ENCODE data around the gene KIR2DL4.
"Not testable (repeated sequence)": the region's sequence is repeated elsewhere in the genome, so short reads cannot be mapped to it uniquely, and the experiment has no call there.

The KIR2DL4 gene

GRCh38 chr19:54805665-54806515 is 2.5 kb downstream of the KIR2DL4 start:
- DNase-seq, result no peak

GRCh38 chr19:54806516-54806838 is 3.1 kb downstream of the KIR2DL4 start:
- no peak for DNase-seq

DNA sequence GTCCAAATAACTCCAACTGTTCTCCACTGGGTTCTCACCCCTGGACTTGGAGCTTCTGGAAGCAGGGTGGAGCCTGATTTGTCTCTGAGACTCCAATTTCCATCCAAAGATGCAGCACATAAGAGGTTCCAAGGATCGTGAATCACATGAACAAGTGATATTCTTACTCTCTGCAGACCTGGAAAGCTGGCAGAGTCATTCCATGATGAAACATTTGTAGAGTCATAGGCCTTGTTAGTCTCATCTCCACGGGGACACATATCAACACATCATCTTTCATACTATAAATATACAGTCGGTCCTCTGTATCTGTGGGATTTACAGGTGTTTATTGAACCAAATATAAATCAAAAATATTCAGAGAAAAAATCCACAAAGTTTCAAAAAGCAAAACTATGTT is 11.2 kb downstream of the KIR2DL4 start:
- not testable (repeated sequence) for DNase-seq

DNA sequence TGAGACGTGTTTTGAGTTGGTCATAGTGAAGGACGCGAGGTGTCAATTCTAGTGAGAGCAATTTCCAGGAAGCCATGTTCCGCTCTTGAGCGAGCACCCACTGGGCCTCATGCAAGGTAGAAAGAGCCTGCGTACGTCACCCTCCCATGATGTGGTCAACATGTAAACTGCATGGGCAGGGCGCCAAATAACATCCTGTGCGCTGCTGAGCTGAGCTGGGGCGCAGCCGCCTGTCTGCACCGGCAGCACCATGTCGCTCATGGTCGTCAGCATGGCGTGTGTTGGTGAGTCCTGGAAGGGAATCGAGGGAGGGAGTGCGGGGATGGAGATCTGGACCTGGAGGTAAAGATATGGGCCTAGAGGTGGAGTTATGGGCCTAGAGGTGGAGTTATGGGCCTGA is 12.8 kb downstream of the KIR2DL4 start, which contains the start of gene KIR3DL1:
TSS of gene KIR3DL1 (plus strand) at position 218 of the 400 bp plus-strand sequence.
- not testable (repeated sequence) for DNase-seq

DNA sequence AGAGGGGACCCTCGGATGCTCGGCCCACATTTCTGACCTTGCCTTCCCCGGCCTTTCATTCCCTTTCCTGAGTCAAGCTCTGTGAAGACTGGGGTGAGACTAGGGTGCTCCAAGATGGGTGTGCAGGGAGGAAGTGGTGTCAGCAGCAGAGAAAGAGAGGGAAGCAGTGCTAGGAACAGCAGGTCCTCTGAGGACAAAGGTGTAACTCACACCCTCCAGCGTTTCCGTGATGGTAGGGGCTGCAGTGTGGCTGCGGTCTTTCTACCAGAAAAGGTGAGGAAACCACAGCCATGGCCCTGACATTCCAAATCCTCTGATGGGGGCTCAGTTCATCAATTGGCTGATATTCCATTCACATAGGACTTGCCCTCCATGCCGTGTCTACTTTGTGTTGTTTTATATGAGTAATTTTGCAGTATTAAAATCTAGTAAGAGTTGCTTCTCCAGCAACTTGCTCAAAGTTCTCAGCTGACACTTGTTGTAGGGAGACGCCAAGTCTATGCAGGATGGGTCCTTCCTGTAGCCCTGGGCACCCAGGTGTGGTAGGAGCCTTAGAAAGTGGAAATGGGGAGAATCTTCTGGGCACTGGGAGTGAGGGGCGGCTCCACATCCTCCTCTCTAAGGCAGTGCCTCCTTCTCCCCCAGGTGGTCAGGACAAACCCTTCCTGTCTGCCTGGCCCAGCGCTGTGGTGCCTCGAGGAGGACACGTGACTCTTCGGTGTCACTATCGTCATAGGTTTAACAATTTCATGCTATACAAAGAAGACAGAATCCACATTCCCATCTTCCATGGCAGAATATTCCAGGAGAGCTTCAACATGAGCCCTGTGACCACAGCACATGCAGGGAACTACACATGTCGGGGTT is 14.5 kb downstream of the KIR2DL4 start:
- DNase-seq, result no peak

DNA sequence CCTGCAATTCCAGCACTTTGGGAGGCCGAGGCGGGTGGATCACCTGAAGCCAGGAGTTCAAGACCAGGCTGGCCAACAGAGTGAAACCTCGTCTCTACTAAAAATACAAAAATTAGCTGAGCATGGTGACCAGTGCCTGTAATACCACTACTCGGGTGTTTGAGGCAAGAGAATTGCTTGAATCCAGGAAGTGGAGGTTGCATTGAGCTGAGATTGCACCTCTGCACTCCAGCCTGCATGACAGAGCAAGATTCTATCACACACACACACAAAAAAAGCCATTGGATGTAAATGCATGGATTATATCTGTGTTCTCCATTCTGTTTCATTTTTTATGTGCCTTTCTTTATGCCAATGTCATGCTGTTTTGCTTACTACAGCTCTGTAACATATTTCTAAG is 21.0 kb downstream of the KIR2DL4 start:
- DNase-seq, result not testable (repeated sequence)

DNA sequence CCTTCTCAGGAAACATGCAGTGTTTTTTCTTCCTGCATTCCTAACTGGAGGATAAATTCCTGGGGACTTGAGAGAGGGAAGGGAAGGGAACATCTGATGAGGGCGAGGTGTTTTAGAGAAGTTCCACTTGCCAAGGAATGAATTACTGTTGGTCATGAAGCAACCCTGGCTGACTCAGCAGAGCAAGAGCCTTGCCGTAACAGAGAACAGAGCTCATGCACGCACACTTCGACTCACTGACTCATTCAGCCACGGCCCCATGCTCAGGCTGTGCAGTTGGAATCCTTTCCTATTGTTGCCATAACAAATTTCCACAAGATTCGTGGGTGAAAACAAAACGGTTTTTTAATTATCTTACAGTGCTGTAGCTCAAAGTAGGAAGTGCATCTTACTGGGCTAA is 21.9 kb downstream of the KIR2DL4 start:
- not testable (repeated sequence) for DNase-seq

DNA sequence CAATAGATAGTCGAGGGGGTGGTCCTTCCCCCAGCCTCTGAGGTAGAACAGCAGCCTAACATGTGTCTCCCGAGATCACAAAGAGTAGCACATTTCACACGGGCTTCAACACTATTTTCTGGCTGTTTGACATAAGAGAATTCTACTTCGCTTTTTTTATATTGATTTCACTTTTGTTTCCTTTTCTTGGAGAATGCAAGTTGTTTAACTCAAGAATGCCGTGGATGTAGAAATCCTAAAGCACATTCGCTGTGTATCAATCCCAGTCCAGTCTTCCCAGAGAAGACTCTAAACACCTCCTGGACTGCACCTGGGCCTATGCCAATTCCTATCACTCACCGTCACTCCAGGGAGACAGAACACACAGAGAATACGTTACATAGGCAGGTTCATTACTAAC is 24.7 kb downstream of the KIR2DL4 start:
- DNase-seq, result not testable (repeated sequence)

- not testable (repeated sequence) for DNase-seq
These were observed 29.1 kb downstream of the KIR2DL4 start, which contains the start of gene KIR2DS4 for GRCh38 chr19:54832496-54832895. TSS of gene KIR2DS4 (plus strand) at chr19:54832676.

- not testable (repeated sequence) for DNase-seq
These were observed 31.7 kb downstream of the KIR2DL4 start for GRCh38 chr19:54835126-54835525.

- DNase-seq, result not testable (repeated sequence)
These were observed 34.1 kb downstream of the KIR2DL4 start for GRCh38 chr19:54837522-54837921.

DNA sequence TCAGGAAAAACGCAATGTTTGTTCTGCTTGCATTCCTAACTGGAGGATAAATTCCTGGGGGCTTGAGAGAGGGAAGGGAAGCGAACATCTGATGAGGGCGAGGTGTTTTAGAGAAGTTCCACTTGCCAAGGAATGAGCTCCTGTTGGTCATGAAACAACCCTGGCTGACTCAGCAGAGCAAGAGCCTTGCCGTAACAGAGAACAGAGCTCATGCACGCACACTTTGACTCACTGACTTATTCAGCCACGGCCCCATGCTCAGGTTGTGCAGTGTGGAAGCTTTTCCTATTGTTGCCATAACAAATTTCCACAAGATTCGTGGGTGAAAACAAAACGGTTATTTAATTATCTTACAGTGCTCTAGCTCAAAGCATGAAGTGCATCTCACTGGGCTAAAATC is 39.8 kb downstream of the KIR2DL4 start:
- not testable (repeated sequence) for DNase-seq

GRCh38 chr19:54850061-54850640 is 46.7 kb downstream of the KIR2DL4 start, which contains the start of gene KIR3DL2:
TSS of gene KIR3DL2 (plus strand) at chr19:54850443. CDS start at chr19:54850476, 33 bp downstream.
- DNase-seq, result not testable (repeated sequence)

- DNase-seq, result no peak
These were observed 47.5 kb downstream of the KIR2DL4 start for GRCh38 chr19:54850930-54851329.

- DNase-seq, result no peak
These were observed 47.9 kb downstream of the KIR2DL4 start for GRCh38 chr19:54851353-54851752.

DNA sequence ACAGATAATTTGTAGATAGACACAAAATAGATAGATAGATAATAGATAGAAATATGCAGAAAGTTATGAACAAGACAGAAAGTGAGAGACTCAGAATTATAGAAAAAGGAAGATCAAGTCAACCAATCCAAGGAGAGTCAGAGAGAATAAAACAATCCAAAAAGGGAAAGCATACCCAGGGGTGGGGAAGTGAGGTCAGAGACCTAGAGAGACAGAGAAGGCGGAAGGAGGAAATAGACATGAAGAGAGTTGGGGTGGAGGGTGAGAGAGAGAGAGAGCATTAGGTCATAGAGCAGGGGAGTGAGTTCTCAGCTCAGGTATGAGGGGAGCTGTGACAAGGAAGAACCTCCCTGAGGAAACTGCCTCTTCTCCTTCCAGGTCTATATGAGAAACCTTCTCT is 51.8 kb downstream of the KIR2DL4 start:
- not testable (repeated sequence) for DNase-seq

DNA sequence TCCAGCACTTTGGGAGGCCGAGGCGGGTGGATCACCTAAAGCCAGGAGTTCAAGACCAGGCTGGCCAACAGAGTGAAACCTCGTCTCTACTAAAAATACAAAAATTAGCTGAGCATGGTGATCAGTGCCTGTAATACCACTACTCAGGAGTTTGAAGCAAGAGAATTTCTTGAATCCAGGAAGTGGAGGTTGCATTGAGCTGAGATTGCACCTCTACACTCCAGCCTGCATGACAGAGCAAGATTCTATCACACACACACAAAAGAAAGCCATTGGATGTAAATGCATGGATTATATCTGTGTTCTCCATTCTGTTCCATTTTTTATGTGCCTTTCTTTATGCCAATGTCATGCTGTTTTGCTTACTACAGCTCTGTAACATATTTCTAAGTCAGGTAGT is 55.1 kb downstream of the KIR2DL4 start:
- not testable (repeated sequence) for DNase-seq

- DNase-seq, result not testable (repeated sequence)
These were observed 56.0 kb downstream of the KIR2DL4 start for GRCh38 chr19:54859421-54859820.

DNA sequence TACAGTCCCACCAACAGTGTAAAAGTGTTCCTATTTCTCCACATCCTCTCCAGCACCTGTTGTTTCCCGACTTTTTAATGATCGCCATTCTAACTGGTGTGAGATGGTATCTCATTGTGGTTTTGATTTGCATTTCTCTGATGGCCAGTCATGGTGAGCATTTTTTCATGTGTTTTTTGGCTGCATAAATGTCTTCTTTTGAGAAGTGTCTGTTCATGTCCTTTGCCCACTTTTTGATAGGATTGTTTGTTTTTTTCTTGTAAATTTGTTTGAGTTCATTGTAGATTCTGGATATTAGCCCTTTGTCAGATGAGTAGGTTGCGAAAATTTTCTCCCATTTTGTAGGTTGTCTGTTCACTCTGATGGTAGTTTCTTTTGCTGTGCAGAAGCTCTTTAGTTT is 60.0 kb downstream of the KIR2DL4 start:
- not testable (repeated sequence) for DNase-seq
